H9 (cell line): Measurements from ENCODE around the gene STARD7. TPM values are rescaled to one million over a fixed set of nuclear protein-coding genes. Genes with fewer than 3 reads are reported as not detected.

Source experiments
- DNase-seq: peaks from one replicate; pipeline ENCODE4 v3.0.0-alpha.2; 2017
- H2AFZ ChIP-seq: one replicate; pipeline ENCODE4 v1.6.1; 2013; ENCODE audit warnings: mild to moderate bottlenecking, low read length, control low read depth, moderate library complexity
- H2AK5ac ChIP-seq: 2 replicates; pipeline ENCODE4 v1.6.1; 2013; ENCODE audit warnings: low read length, control low read depth, mixed read lengths; ENCODE audit not compliant: insufficient read length
- H2BK120ac ChIP-seq: one replicate; pipeline ENCODE4 v1.6.1; 2013; ENCODE audit warnings: low read depth, mild to moderate bottlenecking, low read length, control low read depth, inconsistent platforms; ENCODE audit not compliant: poor library complexity, severe bottlenecking
- H2BK12ac ChIP-seq: 2 replicates; pipeline ENCODE4 v1.6.1; 2013; ENCODE audit warnings: low read length, control low read depth, mixed read lengths, low read depth; ENCODE audit not compliant: insufficient read length
- H2BK15ac ChIP-seq: 2 replicates; pipeline ENCODE4 v1.6.1; 2013; ENCODE audit warnings: low read depth, low read length, control low read depth
- H2BK20ac ChIP-seq: one replicate; pipeline ENCODE4 v1.6.1; 2013; ENCODE audit warnings: low read depth, mild to moderate bottlenecking, low read length, control low read depth, inconsistent platforms; ENCODE audit not compliant: poor library complexity, severe bottlenecking
- H2BK5ac ChIP-seq: 2 replicates; pipeline ENCODE4 v1.6.1; 2013; ENCODE audit warnings: low read length, control low read depth, mixed read lengths; ENCODE audit not compliant: insufficient read length
- H3K14ac ChIP-seq: 2 replicates; pipeline ENCODE4 v1.6.1; 2013; ENCODE audit warnings: low read length, control low read depth; ENCODE audit not compliant: insufficient read depth
- H3K18ac ChIP-seq: 2 replicates; pipeline ENCODE4 v1.6.1; 2013; ENCODE audit warnings: low read depth, mild to moderate bottlenecking, mixed read lengths, low read length, control low read depth; ENCODE audit not compliant: insufficient read length
- H3K23ac ChIP-seq: 2 replicates; pipeline ENCODE4 v1.6.1; 2013; ENCODE audit warnings: low read length, control low read depth, mixed read lengths, low read depth; ENCODE audit not compliant: insufficient read length
- H3K23me2 ChIP-seq: 2 replicates; pipeline ENCODE4 v1.6.1; 2013; ENCODE audit warnings: low read depth, mild to moderate bottlenecking, mixed read lengths, low read length, control low read depth; ENCODE audit not compliant: insufficient read length, poor library complexity, severe bottlenecking
- H3K27ac ChIP-seq: 2 replicates; pipeline ENCODE4 v1.5.1; 2013; ENCODE audit warnings: low read length, control low read depth, mixed read lengths, low read depth; ENCODE audit not compliant: insufficient read length
- H3K27me3 ChIP-seq: 2 replicates; pipeline ENCODE4 v1.6.1; 2013; ENCODE audit warnings: low read length, control low read depth, inconsistent platforms; ENCODE audit not compliant: insufficient read depth
- H3K4ac ChIP-seq: 2 replicates; pipeline ENCODE4 v1.6.1; 2013; ENCODE audit warnings: low read depth, mild to moderate bottlenecking, control low read depth, inconsistent platforms, low read length, moderate library complexity
- H3K4me1 ChIP-seq: 2 replicates; pipeline ENCODE4 v1.6.1; 2013; ENCODE audit warnings: low read length, control low read depth, inconsistent platforms; ENCODE audit not compliant: insufficient read depth
- H3K4me2 ChIP-seq: 2 replicates; pipeline ENCODE4 v1.6.1; 2013; ENCODE audit warnings: low read length, control low read depth, mixed read lengths; ENCODE audit not compliant: insufficient read length, insufficient read depth
- H3K56ac ChIP-seq: 2 replicates; pipeline ENCODE4 v1.6.1; 2013; ENCODE audit warnings: low read depth, mild to moderate bottlenecking, mixed read lengths, low read length, control low read depth; ENCODE audit not compliant: insufficient read length
- H3K79me1 ChIP-seq: 2 replicates; pipeline ENCODE4 v1.6.1; 2013; ENCODE audit warnings: low read depth, mild to moderate bottlenecking, moderate library complexity, low read length, control low read depth, inconsistent platforms; ENCODE audit not compliant: insufficient read depth, poor library complexity, severe bottlenecking
- H3K79me2 ChIP-seq: 2 replicates; pipeline ENCODE4 v1.6.1; 2013; ENCODE audit warnings: low read length, control low read depth, inconsistent platforms; ENCODE audit not compliant: insufficient read depth
- H3K9ac ChIP-seq: 2 replicates; pipeline ENCODE4 v1.6.1; 2013; ENCODE audit warnings: low read length, control low read depth, mixed read lengths; ENCODE audit not compliant: insufficient read length; ENCODE audit errors: extremely low read depth
- H3K9me3 ChIP-seq: one replicate; pipeline ENCODE4 v1.6.1; 2013; ENCODE audit warnings: low read depth, low read length, inconsistent platforms; ENCODE audit not compliant: control insufficient read depth
- H3T11ph ChIP-seq: one replicate; pipeline ENCODE4 v1.6.1; 2013; ENCODE audit warnings: mild to moderate bottlenecking, low read length, control low read depth, inconsistent platforms
- H4K20me1 ChIP-seq: one replicate; pipeline ENCODE4 v1.6.1; 2013; ENCODE audit not compliant: control insufficient read depth, insufficient read length, insufficient read depth
- H4K5ac ChIP-seq: 2 replicates; pipeline ENCODE4 v1.6.1; 2013; ENCODE audit warnings: low read depth, mild to moderate bottlenecking, mixed read lengths, low read length, control low read depth; ENCODE audit not compliant: insufficient read length
- H4K8ac ChIP-seq: replicated peaks from 2 replicates; pipeline ENCODE4 v1.6.1; 2013; ENCODE audit warnings: low read length, control low read depth, mixed read lengths, low read depth; ENCODE audit not compliant: insufficient read length
- H4K91ac ChIP-seq: 2 replicates; pipeline ENCODE4 v1.6.1; 2013; ENCODE audit warnings: low read depth, mild to moderate bottlenecking, moderate library complexity, mixed read lengths, low read length, control low read depth; ENCODE audit not compliant: insufficient read length
- H3K27ac Mint-ChIP-seq, 3 experiments: 2 replicates in 2 of 3; 3 replicates in 1 of 3; pipeline ENCODE4 v1.8.0; 2020 to 2021; ENCODE audit warnings: mixed read lengths in 3 of 3, mild to moderate bottlenecking in 1 of 3, moderate library complexity in 1 of 3
- H3K27me3 Mint-ChIP-seq: 2 replicates; pipeline ENCODE4 v1.8.0; 2021; ENCODE audit warnings: low read depth, mild to moderate bottlenecking, moderate library complexity, mixed read lengths
- H3K36me3 Mint-ChIP-seq, 3 experiments: 2 replicates in 2 of 3; 3 replicates in 1 of 3; pipeline ENCODE4 v1.8.0; 2020 to 2021; ENCODE audit warnings: low read depth in 3 of 3, mixed read lengths in 3 of 3; ENCODE audit not compliant: insufficient read depth in 1 of 3
- H3K4me1 Mint-ChIP-seq, 2 experiments: 2 replicates each; pipeline ENCODE4 v1.8.0; 2020; ENCODE audit warnings: mixed read lengths in 2 of 2
- H3K4me3 Mint-ChIP-seq, 2 experiments: 2 replicates in 1 of 2; 3 replicates in 1 of 2; pipeline ENCODE4 v1.8.0; 2020 to 2021; ENCODE audit warnings: mild to moderate bottlenecking in 2 of 2, mixed read lengths in 2 of 2, moderate library complexity in 1 of 2
- H3K9me3 Mint-ChIP-seq, 2 experiments: 2 replicates in 1 of 2; 3 replicates in 1 of 2; pipeline ENCODE4 v1.8.0; 2020; ENCODE audit warnings: mild to moderate bottlenecking in 2 of 2, mixed read lengths in 2 of 2, moderate library complexity in 1 of 2
- CTCF ChIP-seq: fragments of 200-600 bp; sonication (generic); conservative IDR thresholded peaks from 3 replicates; pipeline ENCODE4 v1.8.0; 2021; ENCODE audit warnings: antibody characterized with exemption, mild to moderate bottlenecking
- WGBS: extraction: QIAGEN DNeasy Blood & Tissue Kit; methylation state at CpG from one replicate; pipeline ENCODE4 v1.1.7; 2013; ENCODE audit warnings: missing lambda C conversion rate, low lambda C conversion rate, mixed read lengths; ENCODE audit not compliant: insufficient read length; ENCODE audit errors: extremely low coverage; 5-methylcytosine and 5-hydroxymethylcytosine counted together
- total RNA-seq: library from RNA; stranded (reverse); gene quantifications from 2 replicates; pipeline ENCODE4 v1.2.1, GENCODE V29; 2021

STARD7 gene
- total RNA-seq, 1 experiment from 2014 or later: 212 TPM

GRCh38 chr2:96164459-96165184 is 44.0 kb downstream of the STARD7 start:
- peak; percentile 79 for DNase-seq
- H3K27ac Mint-ChIP-seq: no peak overlapping the region

More at GRCh38 chr2:96164459-96165184, 44.0 kb downstream of the STARD7 start:
- WGBS: no CpG with 5 or more reads among the region's 18 CpGs
- H2BK12ac ChIP-seq: no peak overlapping the region
- no peak overlapping the region for H3K56ac ChIP-seq
- H4K8ac ChIP-seq: no peak overlapping the region
- H3K23me2 ChIP-seq: no peaks in the 10 kb centered on the region
- no peak overlapping the region; the same call in 1 of the 2 replicates for H2BK15ac ChIP-seq
- H3K23ac ChIP-seq: no peak overlapping the region
- H3K9ac ChIP-seq: no peak overlapping the region
- no peak overlapping the region for H3K4me2 ChIP-seq
- Mint-ChIP-seq H3K36me3 (0 out of 7 replicates have a peak, but pooled peaks cover 0 to 5% (median 0%) of the 10 kb centered on the region in 3 experiments), H3K9me3 (peaks cover 2 to 7% of the 10 kb centered on the region in 2 experiments; a peak in 2 of 5 replicates), H3K27me3 (peaks cover 5% of the 10 kb centered on the region), H3K4me1 (peaks cover 18 to 23% of the 10 kb centered on the region in 2 experiments; a peak in 3 of 4 replicates), H3K4me3 (no peak overlapping the region)
- H3K9me3 ChIP-seq: no peaks in the 10 kb centered on the region
- H2BK120ac ChIP-seq: no peak overlapping the region
- H2AK5ac ChIP-seq: no peak overlapping the region
- TF ChIP-seq CTCF: no peak
- peak overlapping the region; percentile 29 for H3K18ac ChIP-seq
- H3K14ac ChIP-seq: no peak overlapping the region
- H4K91ac ChIP-seq: no peak overlapping the region
- peaks cover 2% of the 10 kb centered on the region; the same call in 1 of the 2 replicates for H3K4me1 ChIP-seq
- no peaks in the 10 kb centered on the region for H3K79me2 ChIP-seq
- H3K79me1 ChIP-seq: no peaks in the 10 kb centered on the region
- no peak overlapping the region for H3K4ac ChIP-seq
- no peak overlapping the region for H3K27ac ChIP-seq
- no peak overlapping the region for H2BK20ac ChIP-seq
- no peak overlapping the region for H2AFZ ChIP-seq
- no peak overlapping the region for H4K5ac ChIP-seq
- no peak overlapping the region for H2BK5ac ChIP-seq
- no peaks in the 10 kb centered on the region for H3K27me3 ChIP-seq
- no peak overlapping the region for H3T11ph ChIP-seq
- H4K20me1 ChIP-seq: no peaks in the 10 kb centered on the region
